ENCODE results near the gene RNF123.

GRCh38 chr3:49652218-49652902 lies 37.0 kb upstream of the RNF123 start:
- TF ChIP-seq CTCF (conservative IDR thresholded peaks at IDR 0.05; ENCODE audit: low read length) (no peak), EZH2phosphoT487 (IDR thresholded peaks at IDR 0.05; ENCODE audit: borderline replicate concordance) (no peak)
